Stimulated activated CD8-positive, alpha-beta memory T cell treated with anti-CD3 and anti-CD28 coated beads, Interleukin-4, amount 100 ng/mL, for 24 hours (primary cell): ENCODE data around the gene POLG2.
"Not testable (repeated sequence)": the region's sequence is repeated elsewhere in the genome, so short reads cannot be mapped to it uniquely, and the experiment has no call there.

Experiments used
- DNase-seq: peaks from one replicate; pipeline ENCODE4 v3.0.0-alpha.2; 2020; ENCODE audit warnings: low read depth

Gene POLG2

GRCh38 chr17:64484380-64484779 lies 12.5 kb downstream of the POLG2 start:
- no peak for DNase-seq

- no peak for DNase-seq
These were observed 15.9 kb downstream of the POLG2 start for GRCh38 chr17:64480951-64481350.

GRCh38 chr17:64477849-64478248 lies 19.0 kb downstream of the POLG2 start:
- no peak for DNase-seq

- DNase-seq: no peak
These were observed 24.3 kb downstream of the POLG2 start for GRCh38 chr17:64472564-64472963.

DNA sequence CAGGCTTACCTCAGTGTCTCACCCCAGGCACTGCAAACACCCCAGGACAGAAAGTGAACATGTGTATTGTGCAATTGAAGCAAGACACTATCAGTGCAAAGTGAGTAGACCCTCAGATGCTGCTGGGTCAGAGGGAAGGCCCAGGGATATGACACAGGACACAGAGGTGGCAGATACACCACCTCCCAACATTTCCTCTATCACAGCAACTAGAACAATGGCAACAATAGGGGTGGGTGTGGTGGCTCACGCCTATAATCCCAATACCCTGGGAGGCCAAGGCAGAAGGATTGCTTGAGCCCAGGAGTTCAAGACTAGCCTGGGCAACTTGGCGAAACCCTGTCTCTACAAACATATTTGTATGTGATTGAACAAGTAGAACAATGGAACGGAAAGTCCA lies 25.4 kb downstream of the POLG2 start:
- no peak for DNase-seq

DNA sequence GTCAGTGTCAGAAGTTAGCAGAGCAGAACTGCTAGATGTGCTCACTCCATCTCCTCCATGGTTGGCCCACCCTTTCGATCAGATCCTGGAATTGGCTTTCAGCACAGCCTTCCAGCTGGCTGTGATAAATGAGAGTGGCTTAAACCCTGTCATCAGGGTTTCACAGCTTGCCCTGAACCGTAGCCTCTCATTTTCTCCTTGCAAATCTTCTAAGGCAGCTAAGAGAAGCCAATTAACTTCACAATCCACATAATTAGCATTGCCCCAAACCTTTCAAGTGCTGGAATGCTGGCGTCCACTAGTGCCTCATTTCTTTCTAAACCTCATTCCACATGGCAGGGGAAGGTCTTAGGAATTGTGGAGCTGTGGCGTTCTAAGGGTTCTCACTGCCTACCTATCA lies 26.2 kb downstream of the POLG2 start:
- DNase-seq: no peak

GRCh38 chr17:64466834-64467233 lies 30.0 kb downstream of the POLG2 start:
- DNase-seq: not testable (repeated sequence)

GRCh38 chr17:64466019-64466735 lies 30.7 kb downstream of the POLG2 start:
- DNase-seq: no peak

DNA sequence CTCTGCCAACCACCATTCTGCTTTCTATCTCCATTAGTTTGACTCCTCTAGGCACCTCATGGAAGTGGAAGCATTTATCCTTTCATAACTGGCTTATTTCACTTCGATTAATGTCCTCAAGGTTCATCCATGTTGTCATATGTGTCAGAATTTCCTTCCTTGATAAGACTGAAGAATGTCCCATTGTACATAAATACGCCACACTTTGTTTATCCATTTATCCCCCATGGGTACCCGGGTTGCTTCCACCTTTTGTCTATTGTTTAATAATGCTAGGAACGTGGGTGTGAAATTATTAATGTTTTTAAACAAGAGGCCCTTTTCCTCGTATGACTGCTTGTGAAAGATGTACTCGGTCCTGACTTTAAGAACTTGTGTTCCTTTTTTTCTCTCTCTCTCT lies 35.1 kb downstream of the POLG2 start:
- no peak for DNase-seq

GRCh38 chr17:64460955-64461354 lies 35.9 kb downstream of the POLG2 start:
- no peak for DNase-seq

DNA sequence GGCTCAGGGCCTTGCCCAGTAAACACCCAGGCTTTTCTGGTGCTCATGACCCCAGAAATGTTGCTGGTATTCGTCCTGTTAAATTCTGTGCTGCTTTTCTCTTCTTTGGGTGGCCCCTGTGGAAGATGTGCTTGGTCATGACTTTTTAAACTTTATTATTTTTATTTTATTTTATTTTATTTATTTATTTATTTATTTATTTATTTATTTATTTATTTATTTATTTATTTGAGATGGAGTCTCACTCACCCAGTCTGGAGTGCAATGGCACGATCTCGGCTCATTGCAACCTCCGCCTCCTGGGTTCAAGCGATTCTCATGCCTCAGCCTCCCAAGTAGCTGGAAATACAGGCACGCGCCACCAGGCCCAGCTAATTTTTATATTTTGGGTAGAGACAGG lies 37.0 kb downstream of the POLG2 start:
- not testable (repeated sequence) for DNase-seq

DNA sequence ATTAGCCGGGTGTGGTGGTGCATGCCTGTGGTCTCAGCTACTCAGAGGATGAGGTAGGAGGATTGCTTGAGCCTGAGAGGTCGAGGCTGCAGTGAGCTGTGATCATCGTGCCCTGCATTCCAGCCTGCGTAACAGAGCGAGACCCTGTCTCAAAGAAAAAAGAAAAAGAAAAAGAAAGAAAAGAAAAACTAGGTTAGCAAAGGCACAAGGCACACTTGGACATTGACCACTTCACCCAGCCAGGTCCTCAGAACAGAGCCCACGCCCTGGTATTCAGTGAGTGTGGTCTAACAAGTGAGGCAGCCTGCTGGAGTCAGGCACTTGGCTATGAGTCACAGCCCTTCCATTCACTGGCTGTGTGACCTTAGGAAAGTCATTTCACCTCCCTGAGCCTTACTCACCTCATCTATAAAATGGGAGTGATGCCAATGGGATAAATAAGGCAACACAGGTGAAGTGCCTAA lies 37.5 kb downstream of the POLG2 start:
- no peak for DNase-seq

- no peak for DNase-seq
These were observed 38.1 kb downstream of the POLG2 start for GRCh38 chr17:64458756-64459155.

DNA sequence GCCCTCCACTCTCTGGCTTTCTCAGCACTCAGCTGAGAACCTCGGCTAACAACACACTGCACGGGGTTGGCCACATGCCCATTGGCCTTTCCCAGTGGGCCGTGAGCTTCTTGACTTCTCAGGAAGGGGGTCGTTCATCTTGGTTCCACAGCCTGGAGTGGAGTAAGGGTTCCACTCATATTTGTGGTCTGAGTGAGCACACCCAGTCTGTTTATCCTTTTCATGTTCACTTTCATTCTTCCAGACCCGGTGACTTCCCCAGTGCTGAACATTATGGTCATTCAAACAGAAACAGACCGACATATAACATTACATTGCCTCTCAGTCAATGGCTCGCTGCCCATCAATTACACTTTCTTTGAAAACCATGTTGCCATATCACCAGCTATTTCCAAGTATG lies 39.7 kb downstream of the POLG2 start:
- DNase-seq: no peak

DNA sequence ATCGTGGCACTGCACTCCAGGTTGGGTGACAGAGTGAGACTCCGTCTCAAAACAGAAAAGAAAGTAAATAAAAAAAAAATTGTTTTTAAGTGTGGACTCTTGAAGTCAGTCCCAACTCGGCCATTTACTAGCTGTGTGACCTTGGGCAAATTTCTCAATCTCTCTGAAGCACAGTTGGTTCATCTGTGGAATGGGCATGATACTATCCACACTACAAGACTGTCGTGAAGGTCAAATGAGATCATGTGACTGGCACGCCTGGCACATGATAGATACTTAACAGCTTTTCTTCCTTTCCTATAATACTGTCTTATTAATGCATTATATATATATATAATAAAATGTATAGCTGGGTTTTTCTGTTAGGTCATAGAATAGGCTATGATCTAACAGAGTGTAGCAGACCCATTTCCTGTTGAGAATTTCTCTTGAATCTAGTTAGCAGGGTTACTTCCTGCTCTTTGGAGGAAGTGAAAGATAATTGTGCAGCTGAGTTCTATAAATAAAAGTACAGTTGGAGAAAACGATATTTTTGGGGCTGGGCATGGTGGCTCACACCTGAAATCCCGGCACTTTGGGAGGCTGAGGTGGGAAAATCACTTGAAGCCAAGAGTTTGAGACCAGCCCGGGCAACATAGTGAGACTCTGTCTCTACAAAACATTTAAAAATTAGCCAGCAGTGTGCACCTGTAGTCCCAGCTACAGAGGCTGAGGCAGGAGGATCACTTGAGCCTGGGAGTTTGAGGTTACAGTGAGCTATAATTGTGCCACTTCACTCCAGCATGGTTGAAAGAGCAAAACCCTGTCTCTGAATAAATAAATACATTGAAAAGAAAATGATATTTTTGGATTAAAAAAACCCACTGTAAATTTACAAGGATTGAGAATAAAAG lies 40.6 kb downstream of the POLG2 start:
- no peak for DNase-seq

GRCh38 chr17:64449545-64449944 lies 47.3 kb downstream of the POLG2 start:
- DNase-seq: no peak

- no peak for DNase-seq
These were observed 48.0 kb downstream of the POLG2 start, which contains the start of gene MILR1 for GRCh38 chr17:64448665-64449512. TSS of gene MILR1 (plus strand) at chr17:64449115. CDS start at chr17:64449169, 54 bp downstream.

DNA sequence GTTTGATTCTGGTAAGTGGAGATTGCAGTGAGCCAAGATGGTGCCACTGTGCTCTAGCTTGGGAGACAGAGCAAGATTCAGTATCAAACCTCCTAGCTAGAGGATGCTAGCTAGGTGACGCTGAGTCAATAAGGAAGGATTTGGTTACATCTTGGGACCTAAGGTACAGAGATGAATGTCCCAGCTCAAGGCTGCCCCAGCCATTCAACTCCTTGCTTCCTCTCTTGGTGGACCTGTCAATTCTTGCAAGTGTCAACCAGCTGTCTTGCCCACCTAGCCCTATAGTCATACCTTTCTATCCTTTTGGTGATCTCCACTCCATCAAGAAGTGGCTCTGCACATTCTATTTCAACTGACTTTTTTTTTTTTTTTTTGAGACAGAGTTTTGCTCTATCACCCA lies 49.3 kb downstream of the POLG2 start:
- no peak for DNase-seq

DNA sequence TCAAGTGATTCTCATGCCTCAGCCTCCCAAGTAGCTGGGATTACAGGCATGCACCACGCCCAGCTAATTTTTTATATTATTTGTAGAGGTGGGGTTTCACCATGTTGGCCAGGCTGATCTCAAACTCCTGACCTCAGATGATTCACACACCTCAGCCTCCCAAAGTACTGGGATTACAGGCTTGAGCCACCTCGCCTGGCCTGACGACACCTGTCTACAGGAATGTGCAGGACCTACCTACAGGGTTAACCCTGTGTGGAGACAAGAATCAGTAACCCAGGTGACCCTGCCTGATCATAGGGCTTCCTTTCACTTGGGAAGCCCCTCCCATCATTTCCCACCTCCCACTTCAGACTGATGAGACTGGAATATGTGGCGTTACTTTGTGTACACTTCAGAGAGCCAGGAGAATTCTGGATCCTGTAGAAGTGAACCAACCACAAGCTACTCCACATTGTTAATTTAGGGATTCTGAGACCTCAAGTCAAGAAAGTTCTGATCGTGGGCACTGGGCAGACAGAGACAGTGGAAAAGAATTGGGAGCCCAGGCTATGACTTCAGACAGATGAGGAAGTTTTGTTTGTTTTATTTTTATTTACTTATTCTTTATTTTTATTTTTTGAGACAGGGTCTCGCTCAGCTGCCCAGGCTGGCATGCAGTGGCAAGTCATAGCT lies 53.6 kb downstream of the POLG2 start:
- no peak for DNase-seq

- DNase-seq: no peak
These were observed 54.3 kb downstream of the POLG2 start for GRCh38 chr17:64442541-64442971.

- no peak for DNase-seq
These were observed 54.9 kb downstream of the POLG2 start for GRCh38 chr17:64441772-64442540.
